ENCODE data around the gene SEMA3E.

SEMA3E gene

GRCh38 chr7:83337050-83337449 lies 311.9 kb downstream of the SEMA3E start:
- no peak for DNase-seq

- DNase-seq = no peak
Measured at GRCh38 chr7:83326223-83326622, 322.7 kb downstream of the SEMA3E start.

- no peak for DNase-seq
Measured at GRCh38 chr7:83325083-83325482, 323.9 kb downstream of the SEMA3E start.

DNA sequence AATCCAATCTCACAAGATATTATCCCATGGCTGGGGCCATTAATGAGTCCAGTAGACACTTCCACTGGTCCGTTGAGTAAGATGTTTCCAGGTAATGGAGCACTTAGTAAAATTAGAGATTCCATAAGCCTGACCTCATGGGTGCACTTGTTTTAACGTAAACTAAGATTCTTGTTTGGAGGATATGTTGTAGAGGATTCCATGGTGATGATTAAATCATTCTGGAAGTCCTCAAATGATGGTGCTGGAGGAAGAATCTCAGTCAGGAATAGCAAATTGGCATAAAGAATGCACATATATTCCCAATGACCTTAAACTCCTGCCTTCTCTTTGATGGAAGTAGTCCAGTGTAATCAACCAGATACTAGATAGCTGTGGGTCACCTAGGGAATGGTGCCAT lies 324.3 kb downstream of the SEMA3E start:
- no peak for DNase-seq

- no peak for DNase-seq
Measured at GRCh38 chr7:83321011-83321410, 327.9 kb downstream of the SEMA3E start.

DNA sequence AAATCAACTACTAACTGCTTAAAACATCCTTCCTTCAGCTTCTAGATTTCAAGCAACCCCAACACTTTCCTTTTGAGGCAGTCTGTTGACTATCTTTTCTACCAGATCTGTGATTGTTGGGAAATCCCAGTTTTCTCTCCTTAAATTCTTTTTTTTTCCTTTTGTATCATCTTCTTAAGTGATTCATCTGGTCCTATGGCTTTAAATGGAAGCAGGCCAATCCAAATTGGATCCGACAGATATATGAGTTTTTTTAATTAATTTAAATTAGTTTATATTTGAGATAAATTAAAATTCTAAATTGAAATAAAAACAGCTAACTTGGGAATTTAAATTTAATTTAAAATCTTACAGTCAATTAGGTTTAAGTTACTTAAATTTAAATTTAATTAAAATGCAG lies 335.0 kb downstream of the SEMA3E start:
- no peak for DNase-seq
